HG03520 (cell line): ENCODE measurements around the gene ARMC2.
"Not testable (repeated sequence)": the region's sequence is repeated elsewhere in the genome, so short reads cannot be mapped to it uniquely, and the experiment has no call there.

Experiments
- ATAC-seq: cut with Tn5 transposase; IDR thresholded peaks from one replicate; pipeline ENCODE4 v1.9.1; 2021; ENCODE audit warnings: mild to moderate bottlenecking, moderate library complexity; ENCODE audit not compliant: unreplicated experiment

The ARMC2 gene

DNA sequence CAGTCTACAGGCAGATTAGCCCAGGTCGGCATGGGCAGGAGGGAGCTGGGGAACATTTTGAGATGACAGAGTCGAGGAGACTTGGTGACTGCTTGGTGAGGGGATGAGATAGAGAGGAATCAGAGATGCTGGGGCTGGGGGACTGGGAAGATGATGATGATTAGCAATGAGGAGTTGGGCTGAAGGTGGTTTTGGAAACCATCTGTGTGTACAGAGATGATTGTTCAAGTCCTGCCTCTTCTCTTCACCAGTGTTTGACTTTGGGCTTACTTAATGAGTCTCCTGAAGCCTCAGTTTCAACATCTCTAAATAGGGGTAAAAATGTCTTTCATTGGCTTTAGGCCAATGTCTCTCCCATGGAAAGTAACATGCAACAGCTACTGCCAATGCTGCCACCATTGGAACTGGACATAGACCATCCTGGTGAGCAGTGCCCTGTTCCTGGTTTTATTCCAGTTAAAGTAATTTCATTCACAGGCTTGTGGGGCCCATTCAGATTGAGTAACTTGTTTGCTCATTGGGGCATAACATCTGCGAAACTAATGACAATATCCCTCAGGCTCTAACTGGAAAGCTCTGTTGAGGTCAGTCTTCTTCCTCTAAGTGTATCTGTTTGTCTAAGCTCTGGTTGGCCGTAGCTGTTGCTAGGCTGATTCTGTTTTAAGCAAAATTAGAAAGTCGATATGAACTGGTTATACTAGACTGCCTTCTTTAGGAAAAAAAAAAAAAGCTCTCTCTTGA, 99.1 kb downstream of the ARMC2 start:
- no peak for ATAC-seq

DNA sequence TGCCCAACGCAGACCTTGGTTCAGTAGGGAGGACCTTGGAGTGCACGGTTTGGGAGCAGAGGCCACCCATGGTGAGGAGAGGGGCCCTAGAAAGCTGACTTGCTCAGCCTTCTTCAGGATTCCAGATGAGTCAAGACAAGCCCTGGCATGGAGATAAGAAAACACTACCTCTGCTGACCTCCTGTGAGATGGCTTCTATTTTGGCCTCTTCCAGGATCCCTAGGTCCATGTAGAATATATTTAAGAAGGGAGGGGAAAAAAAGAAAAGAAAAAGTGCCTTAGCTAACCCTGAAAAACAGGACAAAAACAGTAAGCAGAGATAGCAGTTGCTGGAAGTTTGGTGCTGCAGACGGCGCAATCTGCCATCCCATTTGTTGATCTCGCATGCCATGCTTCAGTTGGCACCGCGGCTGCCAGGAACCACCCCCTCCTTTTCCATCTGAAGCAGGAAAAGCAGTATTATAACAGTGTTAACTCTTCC, 100.0 kb downstream of the ARMC2 start:
- ATAC-seq: no peak

DNA sequence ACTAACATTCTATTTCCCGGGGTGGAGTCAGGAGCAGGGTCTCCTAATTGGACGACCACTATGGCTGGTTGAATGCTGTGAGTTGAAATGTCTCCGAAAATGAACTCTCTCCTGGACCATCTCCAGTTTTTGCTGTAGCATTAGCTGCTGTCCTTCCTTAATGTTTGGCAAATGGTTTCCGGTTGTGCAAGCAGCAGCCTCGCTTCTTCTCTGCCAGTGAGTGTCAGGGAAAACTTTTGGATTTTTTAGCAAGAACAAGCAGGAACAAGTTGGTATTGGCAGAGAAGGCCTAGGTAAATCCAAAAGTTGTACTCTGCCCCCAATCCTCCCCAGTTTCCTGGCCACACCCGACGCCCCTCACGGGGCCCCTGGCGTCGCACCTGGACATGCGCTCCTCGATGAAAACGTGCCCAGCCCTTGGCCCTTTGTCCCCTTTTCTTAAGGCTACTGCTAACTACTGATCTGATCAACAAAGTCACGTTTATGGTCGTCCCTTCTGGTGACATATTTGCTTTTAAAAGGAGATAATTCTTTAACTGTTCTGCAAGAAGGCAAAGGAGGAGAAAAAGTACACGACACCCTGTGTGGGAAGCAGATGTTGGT, 103.2 kb downstream of the ARMC2 start:
- no peak for ATAC-seq

DNA sequence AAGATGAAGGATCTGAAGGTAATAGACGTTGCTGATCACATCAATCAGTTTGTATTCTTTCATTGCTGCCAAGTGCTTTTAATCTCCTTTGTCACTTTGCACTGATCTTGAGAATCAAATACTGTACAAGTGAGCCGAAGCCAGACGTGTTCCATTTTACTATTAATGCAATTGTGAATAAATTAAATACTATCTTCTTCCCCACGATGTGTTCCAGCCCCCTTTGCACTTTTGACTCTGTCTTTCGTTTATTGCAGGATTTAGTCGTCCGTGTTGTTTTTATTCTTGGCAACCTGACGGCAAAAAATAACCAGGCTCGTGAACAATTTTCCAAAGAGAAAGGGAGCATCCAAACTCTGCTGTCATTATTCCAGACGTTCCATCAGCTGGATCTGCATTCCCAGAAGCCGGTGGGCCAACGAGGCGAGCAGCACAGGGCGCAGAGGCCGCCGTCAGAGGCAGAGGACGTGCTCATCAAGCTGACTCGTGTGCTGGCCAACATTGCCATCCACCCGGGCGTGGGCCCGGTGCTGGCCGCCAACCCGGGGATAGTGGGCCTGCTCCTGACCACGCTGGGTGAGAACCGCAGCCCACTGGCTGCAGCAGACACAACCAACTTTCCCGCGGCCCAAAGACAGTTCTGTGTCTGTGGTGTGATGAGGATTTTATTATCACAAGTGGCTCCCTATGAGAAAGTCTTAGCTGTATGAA, 104.7 kb downstream of the ARMC2 start:
- no peak for ATAC-seq

DNA sequence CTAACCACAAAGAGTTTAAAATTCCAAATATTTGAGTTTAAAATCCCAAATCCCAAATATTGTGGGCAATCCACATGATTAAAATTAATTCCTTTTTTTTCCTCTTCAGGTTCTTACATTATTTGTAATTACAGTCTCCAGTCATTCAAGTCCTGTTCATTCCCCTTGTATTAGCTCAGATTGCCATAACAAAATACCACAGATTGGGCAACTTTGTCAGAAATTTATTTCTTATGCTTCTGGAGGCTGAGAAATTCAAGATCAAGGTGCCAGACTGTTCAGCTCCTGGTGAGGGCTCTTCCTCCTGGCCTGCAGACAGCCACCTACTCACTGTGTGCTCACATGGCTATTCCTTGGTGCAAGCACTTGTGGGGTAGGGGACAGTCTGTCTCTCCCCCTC, 105.5 kb downstream of the ARMC2 start:
- ATAC-seq: no peak

DNA sequence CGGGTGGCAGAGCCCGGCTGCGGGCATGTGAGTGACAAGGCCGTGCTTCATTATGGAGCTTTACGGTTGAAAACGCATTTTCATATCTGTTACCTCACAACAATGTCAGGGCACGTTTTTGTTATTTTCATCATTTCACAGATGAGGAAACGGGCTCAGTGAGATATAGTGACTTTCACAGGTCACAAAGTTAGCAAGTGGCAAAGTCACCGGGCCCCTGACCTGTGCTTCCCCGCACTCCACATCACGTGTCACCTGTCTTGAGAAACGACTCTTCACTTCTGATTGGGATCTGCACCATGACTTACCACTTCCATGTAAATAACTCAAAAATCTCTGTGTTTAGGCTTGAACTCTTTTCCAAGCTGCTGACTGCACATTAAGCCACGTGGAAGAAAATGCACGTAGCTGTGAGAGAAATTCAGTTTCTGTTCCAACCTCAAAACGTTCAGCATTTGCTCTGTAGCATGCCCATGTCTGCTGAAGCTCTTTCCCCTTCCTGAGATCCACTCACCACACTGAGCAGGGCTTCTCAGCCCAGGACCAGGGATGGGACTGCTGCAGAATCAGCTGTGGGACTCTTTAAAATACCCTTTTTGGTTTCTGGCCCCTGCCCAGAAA, 107.2 kb downstream of the ARMC2 start:
- ATAC-seq: no peak

DNA sequence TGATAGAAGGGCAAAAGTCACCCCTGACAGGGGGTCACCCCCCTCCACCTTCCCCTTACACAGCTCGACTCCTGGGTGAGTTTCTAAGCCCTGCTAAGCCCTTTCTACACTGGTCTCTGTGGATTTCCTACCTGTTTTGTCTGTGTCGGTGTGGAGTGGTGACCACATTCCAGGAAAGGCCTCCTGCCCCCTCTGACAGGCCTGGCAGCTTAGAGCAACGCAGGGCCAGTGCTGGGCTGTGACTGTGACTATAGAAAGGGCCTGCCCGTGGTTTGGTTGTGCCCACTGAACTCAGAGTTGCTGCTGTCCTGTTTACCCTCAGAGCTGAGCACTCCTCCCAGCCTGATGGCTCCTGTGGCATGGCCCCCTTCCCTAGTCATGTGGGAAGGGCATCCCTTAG, 109.0 kb downstream of the ARMC2 start:
- no peak for ATAC-seq

DNA sequence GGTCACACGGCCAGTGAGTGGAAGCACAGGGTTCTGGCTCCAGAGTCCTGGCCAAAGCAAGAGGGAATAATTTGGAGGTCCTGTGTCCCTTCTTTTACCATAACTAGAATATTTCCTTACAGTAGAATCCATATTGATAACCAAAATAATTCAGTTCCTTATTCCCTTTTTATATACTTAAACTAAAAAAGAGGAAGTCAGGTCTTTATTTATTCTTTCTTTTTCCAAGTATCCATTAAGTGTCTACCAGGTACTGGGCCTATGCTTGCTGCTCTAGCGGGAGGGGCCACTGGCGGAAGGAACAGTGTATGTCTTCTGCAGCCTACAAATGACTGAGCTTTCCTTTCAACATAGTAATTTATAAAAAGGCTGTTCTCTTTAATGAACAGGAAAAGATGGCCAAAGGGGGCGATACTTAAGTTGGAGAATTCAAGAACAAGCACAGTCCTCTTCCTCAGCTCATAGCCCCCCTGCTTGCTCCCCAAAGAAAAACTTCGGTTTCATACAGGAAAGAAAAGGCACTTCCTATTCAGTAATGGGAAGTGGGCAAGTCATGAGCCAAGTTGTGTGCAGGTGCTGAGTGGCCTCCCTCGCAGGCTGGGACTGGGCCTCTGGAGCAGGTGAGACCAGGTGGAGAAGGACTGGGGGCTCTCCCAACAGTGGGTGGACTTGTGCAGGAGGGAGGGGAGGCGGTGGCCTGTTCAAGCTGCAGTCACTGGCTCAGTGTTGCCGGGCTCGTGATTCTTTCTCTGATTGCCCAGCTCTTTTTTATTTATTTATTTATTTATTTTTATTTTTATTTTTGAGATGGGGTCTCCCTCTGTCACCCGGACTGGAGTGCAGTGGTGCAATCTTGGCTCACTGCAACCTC, 110.9 kb downstream of the ARMC2 start:
- no peak for ATAC-seq

GRCh38 chr6:108959972-108960582, 111.9 kb downstream of the ARMC2 start:
- no peak for ATAC-seq

DNA sequence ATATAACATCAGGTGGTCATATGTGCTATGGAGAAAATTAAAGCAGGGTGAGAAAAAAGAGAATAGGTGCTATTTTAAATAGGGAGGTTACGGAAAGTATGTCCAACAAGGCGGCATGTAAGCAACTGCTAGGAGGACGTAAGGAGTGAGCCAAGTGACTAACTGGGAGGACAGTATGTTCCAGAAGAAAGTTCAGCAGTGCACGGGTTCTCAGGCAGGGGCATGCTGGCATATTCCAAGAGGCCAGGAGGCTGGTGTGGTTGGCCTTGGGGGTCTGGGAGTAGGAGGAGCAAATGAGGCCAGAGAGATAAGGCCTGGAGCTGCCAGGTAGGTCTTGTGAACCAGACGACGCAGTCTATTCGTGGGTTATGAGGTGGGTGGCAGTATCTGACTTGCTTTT, 112.4 kb downstream of the ARMC2 start:
- no peak for ATAC-seq

DNA sequence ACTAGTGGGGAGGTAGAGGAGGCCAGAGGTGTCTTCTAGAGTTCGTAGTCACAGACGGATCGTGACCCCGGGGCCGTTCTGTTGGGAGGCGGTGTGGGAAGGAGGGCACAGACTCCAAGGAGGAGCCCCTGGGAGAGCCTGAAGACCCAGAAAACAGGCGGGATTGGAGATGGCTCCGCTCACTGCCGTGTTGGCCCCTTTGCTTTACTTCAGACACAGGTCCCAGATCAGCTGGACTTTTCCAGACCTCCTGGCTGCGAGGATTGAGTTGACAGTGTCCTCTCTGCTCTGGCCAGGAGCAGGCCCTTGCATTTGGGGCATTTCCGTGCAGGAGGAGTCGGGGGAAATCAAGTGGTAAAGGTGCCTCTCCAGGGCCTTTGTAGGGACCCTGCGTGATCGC, 112.9 kb downstream of the ARMC2 start:
- no peak for ATAC-seq

DNA sequence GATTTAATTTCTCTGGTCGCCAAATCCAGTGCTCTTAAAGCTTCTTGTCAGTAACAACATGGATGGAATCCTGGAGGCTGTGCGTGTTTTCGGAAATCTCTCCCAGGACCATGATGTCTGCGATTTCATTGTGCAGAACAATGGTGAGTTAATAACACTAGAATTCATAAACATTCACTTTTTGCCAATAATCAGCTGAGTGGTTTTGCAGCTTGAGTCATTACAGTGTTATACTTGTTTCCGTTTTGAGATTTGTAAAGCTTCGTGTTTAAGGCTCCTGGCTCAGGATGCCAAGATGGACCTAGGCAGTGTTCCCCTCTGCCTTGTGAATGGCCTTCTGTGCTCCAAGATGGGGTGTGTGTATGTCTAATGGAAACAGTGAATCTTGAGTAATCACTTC, 113.8 kb downstream of the ARMC2 start:
- ATAC-seq: no peak

GRCh38 chr6:108966251-108966650, 118.0 kb downstream of the ARMC2 start:
- ATAC-seq: no peak

DNA sequence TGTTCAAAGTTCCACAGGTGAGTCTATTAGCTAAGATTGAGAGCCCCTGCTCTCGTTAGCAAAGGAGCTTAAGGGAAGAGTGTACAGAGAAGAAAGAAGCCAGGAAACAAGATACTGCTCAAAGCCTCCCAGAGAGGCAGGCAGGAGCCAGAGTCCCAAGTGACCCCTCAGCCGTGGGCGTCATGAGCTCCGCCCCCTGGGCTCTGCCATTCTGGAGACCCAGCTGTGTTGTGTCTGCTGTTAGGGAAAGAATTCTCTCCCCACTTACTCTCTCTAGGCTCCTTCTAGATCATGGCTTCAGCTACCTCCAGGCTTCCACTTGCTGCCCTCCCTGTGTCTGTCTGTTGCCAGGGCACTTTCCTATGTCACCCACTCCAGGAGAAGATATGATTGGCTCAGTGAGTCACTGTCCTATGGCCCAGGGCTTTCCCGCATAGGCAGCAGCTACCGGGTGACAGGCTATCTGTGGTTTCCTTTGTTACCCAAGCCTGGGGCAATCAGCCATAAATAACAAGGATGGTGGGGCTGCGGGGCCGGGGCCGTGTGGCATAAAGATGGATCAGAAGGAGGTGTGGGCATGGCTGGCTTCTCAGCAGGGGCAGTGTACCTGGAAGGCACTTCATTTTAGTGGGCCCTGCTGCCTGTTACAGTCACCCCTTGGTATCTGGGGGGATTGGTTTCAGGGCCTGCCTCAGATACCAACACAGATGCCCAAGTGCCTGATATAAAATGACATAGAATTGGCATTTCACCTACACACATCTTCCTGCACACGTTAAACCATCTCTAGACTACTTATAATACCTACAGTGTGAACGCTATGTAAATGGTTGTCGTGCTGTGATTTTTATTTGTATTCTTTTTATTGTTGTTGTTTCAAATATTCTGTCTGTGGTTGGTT, 118.9 kb downstream of the ARMC2 start:
- ATAC-seq: no peak

GRCh38 chr6:108968325-108969316, 120.4 kb downstream of the ARMC2 start:
- no peak for ATAC-seq

GRCh38 chr6:108969776-108970175, 121.6 kb downstream of the ARMC2 start:
- ATAC-seq: no peak

GRCh38 chr6:108974201-108974600, 126.0 kb downstream of the ARMC2 start:
- ATAC-seq: no peak

DNA sequence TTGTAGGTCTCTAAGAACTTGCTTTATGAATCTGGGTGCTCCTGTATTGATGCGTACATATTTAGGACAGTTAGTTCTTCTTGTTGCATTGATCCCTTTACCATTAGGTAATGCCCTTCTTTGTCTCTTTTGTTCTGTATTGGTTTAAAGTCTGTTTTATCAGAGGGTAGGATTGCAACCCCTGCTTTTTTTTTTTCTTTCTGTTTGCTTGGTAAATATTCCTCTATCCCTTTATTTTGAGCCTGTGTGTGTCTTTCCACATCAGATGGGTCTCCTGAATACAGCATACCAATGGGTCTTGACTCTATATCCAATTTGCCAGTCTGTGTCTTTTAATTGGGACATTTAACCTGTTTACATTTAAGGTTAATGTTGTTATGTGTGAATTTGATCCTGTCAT, 130.4 kb downstream of the ARMC2 start:
- not testable (repeated sequence) for ATAC-seq
